Sigmoid colon (tissue), 7 donors: ENCODE data around the gene INPP5D. TPM values are rescaled to one million over a fixed set of nuclear protein-coding genes. Genes with fewer than 3 reads are reported as not detected.
"Not testable (repeated sequence)": the region's sequence is repeated elsewhere in the genome, so short reads cannot be mapped to it uniquely, and the experiment has no call there.

Experiments
- DNase-seq: peaks from one replicate; pipeline ENCODE4 v3.0.0-alpha.2; 2019
- H3K27ac ChIP-seq, 4 donors: fragments of 200-600 bp; sonication (generic); one replicate each; pipeline ENCODE4 v1.5.1; 2016 to 2019; ENCODE audit warnings: mild to moderate bottlenecking in 1 of 4
- H3K27me3 ChIP-seq, 3 donors: fragments of 200-600 bp; sonication (generic); one replicate each; pipeline ENCODE4 v1.5.1; 2019; ENCODE audit warnings: mild to moderate bottlenecking in 1 of 3
- H3K36me3 ChIP-seq, 4 donors: fragments of 200-600 bp; sonication (generic); one replicate each; pipeline ENCODE4 v1.5.1; 2016 to 2019
- H3K4me1 ChIP-seq, 4 donors: fragments of 200-600 bp; sonication (generic); one replicate each; pipeline ENCODE4 v1.5.1; 2017 to 2019
- H3K4me3 ChIP-seq, 4 donors: fragments of 200-600 bp; sonication (generic); one replicate each; pipeline ENCODE4 v1.5.1; 2017 to 2019; ENCODE audit warnings: mild to moderate bottlenecking in 2 of 4, moderate library complexity in 1 of 4
- H3K9me3 ChIP-seq, 4 donors: fragments of 200-600 bp in 3 of 4; sonication (generic) in 3 of 4; one replicate each; pipeline versions ENCODE4 v1.5.1 to v1.6.1; 2013 to 2019
- EP300 ChIP-seq, 4 donors: sonication (generic); formaldehyde crosslinking; IDR thresholded peaks; one replicate each; pipeline ENCODE4 v1.6.1; 2017; ENCODE audit warnings: antibody characterized with exemption in 4 of 4
- POLR2A ChIP-seq, 2 donors: fragments of 450-650 bp; IDR thresholded peaks; one replicate each; pipeline ENCODE4 v1.6.1; 2016; ENCODE audit warnings: antibody characterized with exemption in 2 of 2, mild to moderate bottlenecking in 2 of 2, moderate library complexity in 2 of 2
- POLR2AphosphoS5 ChIP-seq, 4 donors: sonication (generic); formaldehyde crosslinking; IDR thresholded peaks; one replicate each; pipeline ENCODE4 v1.6.1; 2017; ENCODE audit warnings: antibody characterized with exemption in 4 of 4
- WGBS, 2 donors: extraction: QIAGEN DNeasy Blood & Tissue Kit; methylation state at CpG; one replicate each; pipeline ENCODE4 v1.1.7; 2013; 5-methylcytosine and 5-hydroxymethylcytosine counted together
- intact Hi-C: fragments of 100-400 bp; cut with DNase I; formaldehyde crosslinking; loops from one replicate; pipeline ENCODE4 v1.15.1; 2023
- polyA plus RNA-seq, 3 donors: library from polyadenylated mRNA; stranded (reverse); fragments of 200-250 nt; gene quantifications; one replicate each; pipeline ENCODE4 v1.2.3, GENCODE V29; 2013
- total RNA-seq, 4 donors: library from RNA; depleted of rRNA; stranded (reverse); fragments of >200 nt; gene quantifications; one replicate each; pipeline ENCODE4 v1.1.0, GENCODE V29; 2016
- TF ChIP-seq, protein P1 (sequence below), 4 experiments: fragments of 450-650 bp in 3 of 4; fragments of 200-600 bp in 1 of 4; IDR thresholded peaks; one replicate each; pipeline ENCODE4 v1.5.1; 2016 to 2019; ENCODE audit warnings: antibody characterized with exemption in 4 of 4, mild to moderate bottlenecking in 3 of 4, moderate library complexity in 2 of 4
- donor health status: healthy with polysubstance abuse.
- donor health status: Bipolar disorder and iron deficiency.
- donor health status: healthy.

INPP5D gene
- total and polyA plus RNA-seq, 7 donors, result 4.2 to 44.8 (median 8.7) TPM

- TF ChIP-seq, protein P1, sequence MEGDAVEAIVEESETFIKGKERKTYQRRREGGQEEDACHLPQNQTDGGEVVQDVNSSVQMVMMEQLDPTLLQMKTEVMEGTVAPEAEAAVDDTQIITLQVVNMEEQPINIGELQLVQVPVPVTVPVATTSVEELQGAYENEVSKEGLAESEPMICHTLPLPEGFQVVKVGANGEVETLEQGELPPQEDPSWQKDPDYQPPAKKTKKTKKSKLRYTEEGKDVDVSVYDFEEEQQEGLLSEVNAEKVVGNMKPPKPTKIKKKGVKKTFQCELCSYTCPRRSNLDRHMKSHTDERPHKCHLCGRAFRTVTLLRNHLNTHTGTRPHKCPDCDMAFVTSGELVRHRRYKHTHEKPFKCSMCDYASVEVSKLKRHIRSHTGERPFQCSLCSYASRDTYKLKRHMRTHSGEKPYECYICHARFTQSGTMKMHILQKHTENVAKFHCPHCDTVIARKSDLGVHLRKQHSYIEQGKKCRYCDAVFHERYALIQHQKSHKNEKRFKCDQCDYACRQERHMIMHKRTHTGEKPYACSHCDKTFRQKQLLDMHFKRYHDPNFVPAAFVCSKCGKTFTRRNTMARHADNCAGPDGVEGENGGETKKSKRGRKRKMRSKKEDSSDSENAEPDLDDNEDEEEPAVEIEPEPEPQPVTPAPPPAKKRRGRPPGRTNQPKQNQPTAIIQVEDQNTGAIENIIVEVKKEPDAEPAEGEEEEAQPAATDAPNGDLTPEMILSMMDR (IDR thresholded peaks at IDR 0.05), result no peak
- TF ChIP-seq POLR2A (IDR thresholded peaks at IDR 0.05), result no peak
- no peak for TF ChIP-seq POLR2AphosphoS5 (IDR thresholded peaks at IDR 0.05)
- no peak for TF ChIP-seq EP300 (IDR thresholded peaks at IDR 0.05)
- intact Hi-C loops, result no loop called here
- Histone ChIP-seq H3K9me3 (no peaks in the 10 kb centered on the region), H3K4me1 (no peaks in the 10 kb centered on the region), H3K27me3 (no peaks in the 10 kb centered on the region), H3K27ac (no peak overlapping the region), H3K4me3 (no peak overlapping the region), H3K36me3 (peaks cover 0 to 8% (median 0%) of the 10 kb centered on the region in 4 donors)
- DNase-seq, result no peak
- 88 to 92% methylated on average over 11 of the region's 11 CpGs for WGBS, 2 donors
Observed at GRCh38 chr2:233193738-233194137, 133.6 kb downstream of the INPP5D start.

- Histone ChIP-seq H3K27me3 (no peaks in the 10 kb centered on the region), H3K36me3 (peaks cover 0 to 8% (median 0%) of the 10 kb centered on the region in 4 donors), H3K9me3 (no peaks in the 10 kb centered on the region), H3K4me1 (no peaks in the 10 kb centered on the region), H3K27ac (no peak overlapping the region), H3K4me3 (no peak overlapping the region)
- TF ChIP-seq EP300 (IDR thresholded peaks at IDR 0.05), result no peak
- TF ChIP-seq, protein P1 (IDR thresholded peaks at IDR 0.05), result no peak
- TF ChIP-seq POLR2AphosphoS5 (IDR thresholded peaks at IDR 0.05), result no peak
- no peak for TF ChIP-seq POLR2A (IDR thresholded peaks at IDR 0.05)
- DNase-seq, result no peak
- intact Hi-C loops, result no loop called here
- WGBS, 2 donors, result 95 to 97% methylated on average over 5 of the region's 5 CpGs
Observed at GRCh38 chr2:233195027-233195426, 134.9 kb downstream of the INPP5D start.

DNA sequence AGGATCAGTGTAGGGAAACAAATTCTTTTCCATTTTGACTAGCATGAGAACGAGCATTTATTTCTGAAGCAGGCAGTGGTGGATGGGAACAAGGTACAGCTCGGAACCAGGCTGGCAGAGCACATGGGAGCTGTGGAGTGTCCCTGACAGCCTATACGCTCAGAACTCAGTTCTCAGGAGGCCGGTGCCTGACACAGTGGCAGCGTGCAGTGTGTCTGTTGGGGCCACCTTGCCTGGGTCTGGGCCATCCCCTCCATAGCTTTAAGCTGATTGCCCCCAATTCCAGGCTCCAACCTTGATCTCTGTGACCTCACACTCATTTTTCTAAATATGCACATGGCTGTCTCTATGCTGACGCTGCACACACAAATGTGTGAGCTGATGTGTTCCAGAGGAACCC, 136.9 kb downstream of the INPP5D start:
- no peak overlapping the region for H3K27ac ChIP-seq
- intact Hi-C loops, result no loop called here
- no peaks in the 10 kb centered on the region for H3K4me1 ChIP-seq
- TF ChIP-seq, protein P1 (IDR thresholded peaks at IDR 0.05), result no peak
- TF ChIP-seq POLR2A (IDR thresholded peaks at IDR 0.05) (no peak), EP300 (IDR thresholded peaks at IDR 0.05) (no peak), POLR2AphosphoS5 (IDR thresholded peaks at IDR 0.05) (no peak)
- no peaks in the 10 kb centered on the region for H3K9me3 ChIP-seq
- 90 to 93% methylated on average over 6 of the region's 6 CpGs for WGBS, 2 donors
- H3K27me3 ChIP-seq, result no peaks in the 10 kb centered on the region
- peaks cover 0 to 1% (median 0%) of the 10 kb centered on the region in 4 donors for H3K36me3 ChIP-seq
- H3K4me3 ChIP-seq, result no peak overlapping the region
- no peak for DNase-seq

DNA sequence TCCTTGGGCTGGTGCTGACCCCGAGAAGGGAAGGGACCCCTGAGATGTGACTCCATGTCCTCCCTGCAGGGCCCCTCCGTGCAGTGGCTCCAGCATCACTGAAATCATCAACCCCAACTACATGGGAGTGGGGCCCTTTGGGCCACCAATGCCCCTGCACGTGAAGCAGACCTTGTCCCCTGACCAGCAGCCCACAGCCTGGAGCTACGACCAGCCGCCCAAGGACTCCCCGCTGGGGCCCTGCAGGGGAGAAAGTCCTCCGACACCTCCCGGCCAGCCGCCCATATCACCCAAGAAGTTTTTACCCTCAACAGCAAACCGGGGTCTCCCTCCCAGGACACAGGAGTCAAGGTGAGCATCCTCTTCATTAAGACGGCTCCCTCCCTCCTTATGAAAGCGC, 137.9 kb downstream of the INPP5D start:
- no peak overlapping the region for H3K27ac ChIP-seq
- intact Hi-C loops, result no loop called here
- 87 to 90% methylated on average over 12 of the region's 12 CpGs for WGBS, 2 donors
- H3K4me1 ChIP-seq, result no peaks in the 10 kb centered on the region
- H3K27me3 ChIP-seq, result no peaks in the 10 kb centered on the region
- no peak overlapping the region for H3K4me3 ChIP-seq
- TF ChIP-seq, protein P1 (IDR thresholded peaks at IDR 0.05), result no peak
- TF ChIP-seq EP300 (IDR thresholded peaks at IDR 0.05) (no peak), POLR2AphosphoS5 (IDR thresholded peaks at IDR 0.05) (no peak), POLR2A (IDR thresholded peaks at IDR 0.05) (no peak)
- no peaks in the 10 kb centered on the region for H3K36me3 ChIP-seq
- no peak for DNase-seq
- peaks cover 0 to 2% (median 0%) of the 10 kb centered on the region in 4 donors for H3K9me3 ChIP-seq

GRCh38 chr2:233199870-233200269, 139.7 kb downstream of the INPP5D start:
- 88 to 89% methylated on average over 10 of the region's 10 CpGs for WGBS, 2 donors
- Histone ChIP-seq H3K9me3 (peaks cover 0 to 7% (median 0%) of the 10 kb centered on the region in 4 donors), H3K27me3 (no peaks in the 10 kb centered on the region), H3K27ac (no peak overlapping the region), H3K4me1 (no peaks in the 10 kb centered on the region), H3K36me3 (no peaks in the 10 kb centered on the region), H3K4me3 (no peak overlapping the region)
- DNase-seq, result no peak
- TF ChIP-seq, protein P1 (IDR thresholded peaks at IDR 0.05), result no peak
- TF ChIP-seq EP300 (IDR thresholded peaks at IDR 0.05) (no peak), POLR2AphosphoS5 (IDR thresholded peaks at IDR 0.05) (no peak), POLR2A (IDR thresholded peaks at IDR 0.05) (no peak)
- intact Hi-C loops, result no loop called here

- 93% methylated on average over 5 of the region's 5 CpGs for WGBS, 2 donors
- H3K4me1 ChIP-seq, H3K4me3 ChIP-seq, H3K36me3 ChIP-seq, intact Hi-C loops, H3K27me3 ChIP-seq, H3K27ac ChIP-seq, DNase-seq, H3K9me3 ChIP-seq: not testable (repeated sequence)
Observed at GRCh38 chr2:233200790-233201189, 140.6 kb downstream of the INPP5D start.
